Measurements from ENCODE around the gene GOLGA2.

The GOLGA2 gene

DNA sequence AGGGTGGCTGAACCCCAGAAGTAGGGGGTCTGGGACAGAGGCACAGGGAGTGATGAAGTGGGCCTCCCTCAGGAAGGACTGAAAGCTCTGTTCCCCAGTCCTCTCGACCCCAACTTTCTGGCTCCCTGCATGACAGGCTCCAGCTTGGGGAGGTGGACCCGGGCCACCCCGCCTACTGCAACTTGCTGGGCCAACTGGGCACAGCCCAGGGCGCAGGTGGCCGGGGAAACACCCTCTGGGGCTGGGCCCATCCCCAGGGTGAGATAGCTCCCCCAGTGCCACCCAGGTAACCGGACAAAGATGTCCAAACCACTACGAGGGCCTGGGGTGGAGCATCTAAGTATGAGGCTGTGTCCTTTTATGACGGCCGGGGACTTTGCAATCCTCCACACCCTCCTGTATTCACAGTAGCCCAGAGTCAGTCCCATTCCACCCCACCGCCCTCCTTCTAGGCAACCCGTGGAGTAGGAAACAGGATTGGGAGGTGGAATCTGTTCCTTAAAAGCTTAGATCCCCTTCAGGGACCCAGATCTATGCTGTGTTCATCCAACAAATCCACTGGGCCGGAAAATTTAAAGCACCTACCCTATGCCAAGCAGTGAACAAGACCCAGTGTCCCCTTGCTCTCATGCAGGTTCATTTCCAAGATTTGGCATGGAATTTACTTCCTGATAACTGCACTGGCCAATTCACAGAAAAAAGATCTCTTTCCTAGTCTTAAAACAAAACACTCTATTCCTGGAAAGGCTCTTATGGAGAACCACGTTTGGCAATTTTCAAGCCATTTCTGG is 52.7 kb downstream of the GOLGA2 start:
- no peak overlapping the region for H3K23ac ChIP-seq (ENCODE audit: low read depth, low read length, poor library complexity)
- H3K27me3 ChIP-seq (ENCODE audit: control insufficient read depth in 3 of 3, insufficient read depth in 3 of 3, low read depth in 1 of 3, low read length in 3 of 3) = no peaks in the 10 kb centered on the region
- H3K4me3 ChIP-seq (ENCODE audit: low read length in 2 of 2) = no peak overlapping the region
- peaks cover 28 to 49% of the 10 kb centered on the region in 2 donors for H3K36me3 ChIP-seq (replicated peaks in 1 of 2; ENCODE audit: control insufficient read depth in 2 of 2, insufficient read depth in 2 of 2, low read length in 2 of 2)
- H2BK12ac ChIP-seq (ENCODE audit: low read length) = no peak overlapping the region
- no peak overlapping the region for H3K27ac ChIP-seq (replicated peaks; ENCODE audit: low read length)
- no peak overlapping the region for H2AK5ac ChIP-seq (ENCODE audit: low read depth, low read length)
- no peak overlapping the region for H3K4ac ChIP-seq (ENCODE audit: low read length)
- H3K79me1 ChIP-seq (ENCODE audit: low read depth, low read length) = peaks cover 2% of the 10 kb centered on the region
- H2BK15ac ChIP-seq (ENCODE audit: low read length) = no peak overlapping the region
- no peak overlapping the region for H4K91ac ChIP-seq (ENCODE audit: low read depth, low read length, poor library complexity)
- no peak for DNase-seq (ENCODE audit: low spot score)
- H3K4me2 ChIP-seq (ENCODE audit: insufficient read depth, low read length, poor library complexity, severe bottlenecking) = no peak overlapping the region
- H4K8ac ChIP-seq (ENCODE audit: low read depth, low read length) = no peak overlapping the region
- no peak overlapping the region for H2AFZ ChIP-seq (ENCODE audit: low read length)
- peaks cover 0 to 2% of the 10 kb centered on the region in 2 donors for H3K9me3 ChIP-seq (replicated peaks in 1 of 2; ENCODE audit: control insufficient read depth in 2 of 2, insufficient read depth in 1 of 2, low read depth in 1 of 2, low read length in 2 of 2)
- peaks cover 0 to 8% of the 10 kb centered on the region in 2 donors for H3K4me1 ChIP-seq (ENCODE audit: control insufficient read depth in 2 of 2, insufficient read depth in 1 of 2, low read depth in 1 of 2, low read length in 2 of 2)
- no CpG with 5 or more reads among the region's 13 CpGs for WGBS, 2 donors (ENCODE audit: extremely low coverage in 2 of 2, insufficient read length in 2 of 2, insufficient replicate concordance in 1 of 2)
- H3K9ac ChIP-seq (ENCODE audit: low read depth, low read length, poor library complexity) = peak overlapping the region; percentile 44
- H3K18ac ChIP-seq (ENCODE audit: low read length) = no peak overlapping the region
- no peak overlapping the region for H2BK120ac ChIP-seq (ENCODE audit: low read depth, low read length)
- H3K14ac ChIP-seq (ENCODE audit: low read length) = no peak overlapping the region
- H2BK5ac ChIP-seq (ENCODE audit: low read length) = no peak overlapping the region

- Histone ChIP-seq H2BK5ac (ENCODE audit: low read length) (peak overlapping the region; percentile 13), H4K8ac (ENCODE audit: low read depth, low read length) (no peak overlapping the region), H3K79me1 (ENCODE audit: low read depth, low read length) (peaks cover 2% of the 10 kb centered on the region), H3K4me2 (ENCODE audit: insufficient read depth, low read length, poor library complexity, severe bottlenecking) (no peak overlapping the region), H3K4me1 (ENCODE audit: control insufficient read depth in 2 of 2, insufficient read depth in 1 of 2, low read depth in 1 of 2, low read length in 2 of 2) (peaks cover 0 to 10% of the 10 kb centered on the region in 2 donors), H3K36me3 (replicated peaks in 1 of 2; ENCODE audit: control insufficient read depth in 2 of 2, insufficient read depth in 2 of 2, low read length in 2 of 2) (peaks cover 28 to 49% of the 10 kb centered on the region in 2 donors), H3K23ac (ENCODE audit: low read depth, low read length, poor library complexity) (peak overlapping the region; percentile 80), H3K18ac (ENCODE audit: low read length) (peak overlapping the region; percentile 38), H3K9ac (ENCODE audit: low read depth, low read length, poor library complexity) (no peak overlapping the region), H3K14ac (ENCODE audit: low read length) (peak overlapping the region; percentile 38), H2AK5ac (ENCODE audit: low read depth, low read length) (no peak overlapping the region), H2AFZ (ENCODE audit: low read length) (no peak overlapping the region), H2BK120ac (ENCODE audit: low read depth, low read length) (no peak overlapping the region), H3K27me3 (ENCODE audit: control insufficient read depth in 3 of 3, insufficient read depth in 3 of 3, low read depth in 1 of 3, low read length in 3 of 3) (no peaks in the 10 kb centered on the region), H2BK15ac (ENCODE audit: low read length) (no peak overlapping the region), H2BK12ac (ENCODE audit: low read length) (no peak overlapping the region), H3K27ac (replicated peaks; ENCODE audit: low read length) (no peak overlapping the region), H3K4ac (ENCODE audit: low read length) (no peak overlapping the region), H4K91ac (ENCODE audit: low read depth, low read length, poor library complexity) (no peak overlapping the region), H3K9me3 (replicated peaks in 1 of 2; ENCODE audit: control insufficient read depth in 2 of 2, insufficient read depth in 1 of 2, low read depth in 1 of 2, low read length in 2 of 2) (peaks cover 0 to 2% of the 10 kb centered on the region in 2 donors), H3K4me3 (ENCODE audit: low read length in 2 of 2) (no peak overlapping the region)
- WGBS, 2 donors (ENCODE audit: extremely low coverage in 2 of 2, insufficient read length in 2 of 2, insufficient replicate concordance in 1 of 2) = no CpG with 5 or more reads among the region's 10 CpGs
- DNase-seq (ENCODE audit: low spot score) = no peak
Observed at GRCh38 chr9:128222026-128222425, 53.8 kb downstream of the GOLGA2 start.

DNA sequence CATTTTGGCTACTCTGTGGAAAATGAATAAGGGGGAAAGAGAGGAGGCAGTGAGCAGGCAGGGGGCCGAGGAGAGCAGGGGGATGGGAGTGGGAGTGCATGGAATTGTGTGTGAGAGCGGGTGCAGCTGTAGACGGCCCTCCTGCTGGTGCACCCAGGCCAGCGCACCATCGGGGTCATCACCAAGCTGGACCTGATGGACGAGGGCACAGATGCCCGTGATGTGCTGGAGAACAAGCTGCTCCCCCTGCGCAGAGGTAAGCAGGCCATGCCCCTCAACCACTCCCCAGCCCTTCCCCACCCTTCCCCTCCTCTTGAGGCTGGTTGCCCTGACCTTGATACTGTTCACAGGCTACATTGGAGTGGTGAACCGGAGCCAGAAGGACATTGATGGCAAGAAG is 56.0 kb downstream of the GOLGA2 start:
- Histone ChIP-seq H3K18ac (ENCODE audit: low read length) (no peak overlapping the region), H4K8ac (ENCODE audit: low read depth, low read length) (no peak overlapping the region), H2BK12ac (ENCODE audit: low read length) (no peak overlapping the region), H3K4me2 (ENCODE audit: insufficient read depth, low read length, poor library complexity, severe bottlenecking) (no peak overlapping the region), H2BK120ac (ENCODE audit: low read depth, low read length) (no peak overlapping the region), H3K4me1 (ENCODE audit: control insufficient read depth in 2 of 2, insufficient read depth in 1 of 2, low read depth in 1 of 2, low read length in 2 of 2) (peaks cover 12 to 13% of the 10 kb centered on the region in 2 donors), H3K27me3 (ENCODE audit: control insufficient read depth in 3 of 3, insufficient read depth in 3 of 3, low read depth in 1 of 3, low read length in 3 of 3) (no peaks in the 10 kb centered on the region), H3K23ac (ENCODE audit: low read depth, low read length, poor library complexity) (no peak overlapping the region), H4K91ac (ENCODE audit: low read depth, low read length, poor library complexity) (no peak overlapping the region), H2AFZ (ENCODE audit: low read length) (no peak overlapping the region), H3K36me3 (replicated peaks in 1 of 2; ENCODE audit: control insufficient read depth in 2 of 2, insufficient read depth in 2 of 2, low read length in 2 of 2) (peaks cover 24 to 46% of the 10 kb centered on the region in 2 donors), H3K4me3 (ENCODE audit: low read length in 2 of 2) (no peak overlapping the region), H3K27ac (replicated peaks; ENCODE audit: low read length) (no peak overlapping the region), H3K9me3 (replicated peaks in 1 of 2; ENCODE audit: control insufficient read depth in 2 of 2, insufficient read depth in 1 of 2, low read depth in 1 of 2, low read length in 2 of 2) (peaks cover 0 to 1% of the 10 kb centered on the region in 2 donors), H2BK5ac (ENCODE audit: low read length) (no peak overlapping the region), H2BK15ac (ENCODE audit: low read length) (no peak overlapping the region), H3K9ac (ENCODE audit: low read depth, low read length, poor library complexity) (no peak overlapping the region), H3K79me1 (ENCODE audit: low read depth, low read length) (peaks cover 6% of the 10 kb centered on the region), H3K4ac (ENCODE audit: low read length) (no peak overlapping the region), H3K14ac (ENCODE audit: low read length) (no peak overlapping the region), H2AK5ac (ENCODE audit: low read depth, low read length) (no peak overlapping the region)
- no CpG with 5 or more reads among the region's 9 CpGs for WGBS, 2 donors (ENCODE audit: extremely low coverage in 2 of 2, insufficient read length in 2 of 2, insufficient replicate concordance in 1 of 2)
- DNase-seq (ENCODE audit: low spot score) = no peak

GRCh38 chr9:128218518-128219389 is 57.1 kb downstream of the GOLGA2 start:
- H3K4me1 ChIP-seq (ENCODE audit: control insufficient read depth in 2 of 2, insufficient read depth in 1 of 2, low read depth in 1 of 2, low read length in 2 of 2) = peaks cover 14% of the 10 kb centered on the region in 2 donors
- H2BK120ac ChIP-seq (ENCODE audit: low read depth, low read length) = no peak overlapping the region
- no peaks in the 10 kb centered on the region for H3K9me3 ChIP-seq (replicated peaks in 1 of 2; ENCODE audit: control insufficient read depth in 2 of 2, insufficient read depth in 1 of 2, low read depth in 1 of 2, low read length in 2 of 2)
- peak overlapping the region; percentile 98 for H3K23ac ChIP-seq (ENCODE audit: low read depth, low read length, poor library complexity)
- peak; percentile 92 for DNase-seq (ENCODE audit: low spot score)
- no peaks in the 10 kb centered on the region for H3K27me3 ChIP-seq (ENCODE audit: control insufficient read depth in 3 of 3, insufficient read depth in 3 of 3, low read depth in 1 of 3, low read length in 3 of 3)
- H2AK5ac ChIP-seq (ENCODE audit: low read depth, low read length) = peak overlapping the region; percentile 84
- peaks cover 10% of the 10 kb centered on the region for H3K79me1 ChIP-seq (ENCODE audit: low read depth, low read length)
- peaks cover 25 to 43% of the 10 kb centered on the region in 2 donors for H3K36me3 ChIP-seq (replicated peaks in 1 of 2; ENCODE audit: control insufficient read depth in 2 of 2, insufficient read depth in 2 of 2, low read length in 2 of 2)
- H3K4ac ChIP-seq (ENCODE audit: low read length) = peak overlapping the region; percentile 66
- H3K18ac ChIP-seq (ENCODE audit: low read length) = peak overlapping the region; percentile 95
- H4K8ac ChIP-seq (ENCODE audit: low read depth, low read length) = peak overlapping the region; percentile 23
- H3K4me2 ChIP-seq (ENCODE audit: insufficient read depth, low read length, poor library complexity, severe bottlenecking) = peak overlapping the region; percentile 81
- H2BK15ac ChIP-seq (ENCODE audit: low read length) = no peak overlapping the region
- H3K27ac ChIP-seq (replicated peaks; ENCODE audit: low read length) = no peak overlapping the region
- H4K91ac ChIP-seq (ENCODE audit: low read depth, low read length, poor library complexity) = no peak overlapping the region
- peak overlapping the region; percentile 50 for H3K9ac ChIP-seq (ENCODE audit: low read depth, low read length, poor library complexity)
- H2AFZ ChIP-seq (ENCODE audit: low read length) = no peak overlapping the region
- H3K14ac ChIP-seq (ENCODE audit: low read length) = peak overlapping the region; percentile 31
- no peak overlapping the region for H2BK12ac ChIP-seq (ENCODE audit: low read length)
- peak overlapping the region; percentile 24 for H2BK5ac ChIP-seq (ENCODE audit: low read length)
- WGBS, 2 donors (ENCODE audit: extremely low coverage in 2 of 2, insufficient read length in 2 of 2, insufficient replicate concordance in 1 of 2) = no CpG with 5 or more reads among the region's 47 CpGs
- H3K4me3 ChIP-seq (ENCODE audit: low read length in 2 of 2) = peak overlapping the region in 1 of 2 donors; percentile 52

Measured in neuronal stem cell (in vitro differentiated cells).